ENCODE results near the gene EPPIN. TPM values are rescaled to one million over a fixed set of nuclear protein-coding genes. Genes with fewer than 3 reads are reported as not detected.

EPPIN gene
- total RNA-seq, 1 experiment from 2014 or later: not detected

DNA sequence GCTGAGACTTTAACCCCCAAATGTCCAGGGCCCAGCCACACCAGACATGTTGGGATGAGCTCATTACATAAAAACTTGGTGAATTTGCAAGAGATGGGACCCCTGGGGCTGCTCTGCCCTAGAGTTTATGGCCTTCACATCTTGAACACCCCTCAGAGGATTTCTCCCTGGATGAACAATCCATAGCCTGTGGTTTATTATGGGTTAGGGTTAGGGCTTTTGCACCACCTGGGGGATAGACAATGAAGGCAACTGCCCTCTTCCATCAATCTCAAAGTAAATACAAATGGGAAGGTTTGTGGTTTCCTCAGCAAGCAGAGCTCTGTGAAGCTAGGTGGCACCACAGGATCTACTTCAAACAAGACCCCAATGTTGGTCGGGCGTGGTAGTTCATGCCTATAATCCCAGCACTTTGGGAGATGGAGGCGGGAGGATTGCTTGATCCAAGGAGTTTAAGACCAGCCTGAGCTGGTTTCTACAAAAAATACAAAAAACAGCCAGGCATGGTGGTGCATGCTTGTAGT lies 49.2 kb downstream of the EPPIN start:
- in situ Hi-C loops (cut with HindIII; ENCODE audit: low pct_unique_long_range_greater_than_20kb, low sequenced_read_pairs): no loop called here
- no peak for DNase-seq (ENCODE audit: low read depth)

DNA sequence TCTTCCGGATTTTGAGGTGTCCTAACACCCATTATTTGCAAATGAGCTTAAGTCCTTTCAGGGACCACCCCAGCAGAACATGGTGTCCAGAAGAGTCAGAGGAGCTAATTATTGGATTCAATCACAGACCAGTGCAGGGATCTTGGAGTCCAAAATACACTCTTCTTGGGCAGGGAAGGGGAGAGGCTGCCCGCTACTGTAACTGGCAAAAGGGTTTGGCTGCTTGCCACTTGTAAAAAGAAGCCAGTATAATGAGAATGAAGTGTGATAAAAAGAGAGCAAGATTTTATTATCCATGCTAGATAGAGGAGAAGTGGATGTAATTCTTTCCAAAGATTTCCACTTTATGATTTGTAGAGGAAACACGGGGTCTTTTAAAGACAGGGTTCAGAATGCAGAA lies 51.0 kb downstream of the EPPIN start:
- DNase-seq (ENCODE audit: low read depth): no peak
- in situ Hi-C loops (cut with HindIII; ENCODE audit: low pct_unique_long_range_greater_than_20kb, low sequenced_read_pairs): no loop called here

DNA sequence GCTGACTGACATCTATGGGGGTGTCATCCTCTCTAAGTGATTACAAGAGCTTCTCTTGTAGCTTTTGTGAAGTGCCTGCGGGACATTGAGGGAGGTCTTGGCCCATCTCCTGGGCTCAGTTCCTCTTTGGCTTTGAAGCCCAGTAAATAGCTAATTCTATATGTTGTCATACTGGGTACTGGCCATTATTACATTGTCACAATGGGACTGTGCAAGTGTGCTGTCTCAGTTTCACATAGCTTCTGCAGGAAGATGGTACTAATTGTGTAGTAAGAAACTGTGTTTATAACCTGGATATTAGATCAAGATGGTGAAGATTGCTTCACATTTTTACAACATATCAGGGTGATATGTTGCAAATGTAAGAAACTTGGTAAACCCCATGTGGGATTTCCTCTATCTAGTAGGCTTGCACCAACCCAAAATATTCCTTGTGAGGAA lies 51.7 kb downstream of the EPPIN start:
- in situ Hi-C loops (cut with HindIII; ENCODE audit: low pct_unique_long_range_greater_than_20kb, low sequenced_read_pairs): no loop called here
- DNase-seq (ENCODE audit: low read depth): no peak

Other genes with a start within 250 kb of the EPPIN start
- not detected in 2 replicates for gene RBPJL, start 240.6 kb downstream of the EPPIN start, total RNA-seq (2014; rRNA removed; shearing (Covaris generic); ENCODE audit: low replicate concordance)
- gene MATN4, start 239.1 kb downstream of the EPPIN start, total RNA-seq (2014; rRNA removed; shearing (Covaris generic); ENCODE audit: low replicate concordance): 0.10 and 2.1 TPM in 2 replicates
- 92.8 and 111 TPM in 2 replicates for gene SDC4, start 199.0 kb downstream of the EPPIN start, total RNA-seq (2014; rRNA removed; shearing (Covaris generic); ENCODE audit: low replicate concordance)
- gene SYS1, start 184.2 kb downstream of the EPPIN start, total RNA-seq (2014; rRNA removed; shearing (Covaris generic); ENCODE audit: low replicate concordance): 59.1 and 84.9 TPM in 2 replicates
- not detected in 2 replicates for gene TP53TG5, start 169.1 kb downstream of the EPPIN start, total RNA-seq (2014; rRNA removed; shearing (Covaris generic); ENCODE audit: low replicate concordance)
- 2.5 and 21.5 TPM in 2 replicates for gene DBNDD2, start 139.1 kb downstream of the EPPIN start, total RNA-seq (2014; rRNA removed; shearing (Covaris generic); ENCODE audit: low replicate concordance)
- gene PIGT, start 131.3 kb downstream of the EPPIN start, total RNA-seq (2014; rRNA removed; shearing (Covaris generic); ENCODE audit: low replicate concordance): 66.4 and 89.4 TPM in 2 replicates
- gene WFDC2, start 77.6 kb downstream of the EPPIN start, total RNA-seq (2014; rRNA removed; shearing (Covaris generic); ENCODE audit: low replicate concordance): not detected in 2 replicates
- not detected in 2 replicates for gene SPINT3, start 31.8 kb downstream of the EPPIN start, total RNA-seq (2014; rRNA removed; shearing (Covaris generic); ENCODE audit: low replicate concordance)
- not detected in 2 replicates for gene WFDC6, start 7.9 kb downstream of the EPPIN start, total RNA-seq (2014; rRNA removed; shearing (Covaris generic); ENCODE audit: low replicate concordance)
- gene WFDC8, start 31.9 kb upstream of the EPPIN start, total RNA-seq (2014; rRNA removed; shearing (Covaris generic); ENCODE audit: low replicate concordance): not detected in 2 replicates
- gene WFDC10A, start 82.3 kb upstream of the EPPIN start, total RNA-seq (2014; rRNA removed; shearing (Covaris generic); ENCODE audit: low replicate concordance): not detected in 2 replicates
- not detected in 2 replicates for gene WFDC9, start 83.9 kb upstream of the EPPIN start, total RNA-seq (2014; rRNA removed; shearing (Covaris generic); ENCODE audit: low replicate concordance)
- gene WFDC11, start 122.8 kb upstream of the EPPIN start, total RNA-seq (2014; rRNA removed; shearing (Covaris generic); ENCODE audit: low replicate concordance): not detected in 2 replicates
- not detected in 2 replicates for gene WFDC13, start 154.6 kb upstream of the EPPIN start, total RNA-seq (2014; rRNA removed; shearing (Covaris generic); ENCODE audit: low replicate concordance)
- gene WFDC10B, start 157.6 kb upstream of the EPPIN start, total RNA-seq (2014; rRNA removed; shearing (Covaris generic); ENCODE audit: low replicate concordance): not detected in 2 replicates
- gene SPINT4, start 174.9 kb upstream of the EPPIN start, total RNA-seq (2014; rRNA removed; shearing (Covaris generic); ENCODE audit: low replicate concordance): not detected in 2 replicates
- gene WFDC3, start 244.5 kb upstream of the EPPIN start, total RNA-seq (2014; rRNA removed; shearing (Covaris generic); ENCODE audit: low replicate concordance): not detected in 2 replicates
- 74.3 and 111 TPM in 2 replicates for gene DNTTIP1, start 244.6 kb upstream of the EPPIN start, total RNA-seq (2014; rRNA removed; shearing (Covaris generic); ENCODE audit: low replicate concordance)

All from Caki2 (cell line).